ENCODE data around the gene CHTOP. TPM values are rescaled to one million over a fixed set of nuclear protein-coding genes. Genes with fewer than 3 reads are reported as not detected.

CHTOP gene
- total and polyA plus RNA-seq, 2 experiments from 2014 or later, result 78.0 to 104 TPM

DNA sequence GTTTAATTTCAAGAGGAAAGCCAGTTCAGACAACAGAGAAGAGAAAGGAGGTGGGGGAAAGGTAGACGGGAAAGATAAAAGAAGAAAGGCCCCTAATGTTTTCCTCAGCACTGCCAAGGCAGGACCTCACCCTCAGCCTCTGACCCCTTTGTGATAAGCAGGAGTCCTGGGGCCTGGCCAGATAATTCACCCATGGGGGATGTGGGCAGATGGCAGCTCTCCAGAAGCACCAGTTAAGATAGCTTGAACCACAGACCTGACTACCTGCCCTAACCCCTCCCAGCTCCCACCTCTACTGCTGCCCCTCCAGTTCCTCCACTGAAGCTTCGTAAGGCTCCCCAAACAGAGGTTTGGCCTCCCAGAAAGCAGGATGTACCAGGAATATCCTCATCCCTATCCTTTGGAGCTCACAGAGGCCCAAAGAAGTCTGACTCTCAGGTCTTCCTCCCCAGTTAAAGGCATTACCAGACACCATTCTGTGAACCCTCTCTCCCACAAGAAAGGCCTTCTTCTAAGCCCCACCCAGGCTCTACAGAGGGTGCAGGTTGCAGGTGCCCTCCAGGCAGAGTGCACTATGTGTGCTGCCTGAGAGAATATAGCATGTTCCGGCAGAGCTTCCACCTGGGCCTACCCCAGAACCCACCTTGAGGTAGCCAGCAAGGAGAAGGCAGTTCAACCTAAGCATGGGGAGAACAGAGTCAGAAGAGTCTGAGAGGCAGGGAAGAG is 15.4 kb downstream of the CHTOP start:
- no peak for DNase-seq (ENCODE audit: low read depth in 1 of 2, low spot score in 1 of 2)

GRCh38 chr1:153649863-153650235 is 16.0 kb downstream of the CHTOP start:
- H3K27ac ChIP-seq, result no peak overlapping the region
- TF ChIP-seq, protein P1, sequence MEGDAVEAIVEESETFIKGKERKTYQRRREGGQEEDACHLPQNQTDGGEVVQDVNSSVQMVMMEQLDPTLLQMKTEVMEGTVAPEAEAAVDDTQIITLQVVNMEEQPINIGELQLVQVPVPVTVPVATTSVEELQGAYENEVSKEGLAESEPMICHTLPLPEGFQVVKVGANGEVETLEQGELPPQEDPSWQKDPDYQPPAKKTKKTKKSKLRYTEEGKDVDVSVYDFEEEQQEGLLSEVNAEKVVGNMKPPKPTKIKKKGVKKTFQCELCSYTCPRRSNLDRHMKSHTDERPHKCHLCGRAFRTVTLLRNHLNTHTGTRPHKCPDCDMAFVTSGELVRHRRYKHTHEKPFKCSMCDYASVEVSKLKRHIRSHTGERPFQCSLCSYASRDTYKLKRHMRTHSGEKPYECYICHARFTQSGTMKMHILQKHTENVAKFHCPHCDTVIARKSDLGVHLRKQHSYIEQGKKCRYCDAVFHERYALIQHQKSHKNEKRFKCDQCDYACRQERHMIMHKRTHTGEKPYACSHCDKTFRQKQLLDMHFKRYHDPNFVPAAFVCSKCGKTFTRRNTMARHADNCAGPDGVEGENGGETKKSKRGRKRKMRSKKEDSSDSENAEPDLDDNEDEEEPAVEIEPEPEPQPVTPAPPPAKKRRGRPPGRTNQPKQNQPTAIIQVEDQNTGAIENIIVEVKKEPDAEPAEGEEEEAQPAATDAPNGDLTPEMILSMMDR (IDR thresholded peaks at IDR 0.05; ENCODE audit: low read depth, low read length), result no peak

More for the DNA sequence above, 15.4 kb downstream of the CHTOP start:
- TF ChIP-seq, protein P1 (IDR thresholded peaks at IDR 0.05; ENCODE audit: low read depth, low read length), result no peak
- no peaks in the 10 kb centered on the region for H3K4me1 ChIP-seq (ENCODE audit: low read depth)
- H3K36me3 ChIP-seq, result peaks cover 16% of the 10 kb centered on the region
- H3K9me3 ChIP-seq (ENCODE audit: low read depth), result no peaks in the 10 kb centered on the region
- no peak overlapping the region for H3K4me3 ChIP-seq
- no peaks in the 10 kb centered on the region for H3K27me3 ChIP-seq
- peak overlapping the region; percentile 77 for H3K27ac ChIP-seq

GRCh38 chr1:153651771-153652170 is 17.9 kb downstream of the CHTOP start:
- no peaks in the 10 kb centered on the region for H3K9me3 ChIP-seq (ENCODE audit: low read depth)
- H3K27ac ChIP-seq, result no peak overlapping the region
- H3K4me1 ChIP-seq (ENCODE audit: low read depth), result no peaks in the 10 kb centered on the region
- no peak for DNase-seq (ENCODE audit: low read depth in 1 of 2, low spot score in 1 of 2)
- H3K4me3 ChIP-seq, result no peak overlapping the region
- H3K27me3 ChIP-seq, result no peaks in the 10 kb centered on the region
- TF ChIP-seq, protein P1 (IDR thresholded peaks at IDR 0.05; ENCODE audit: low read depth, low read length), result no peak
- H3K36me3 ChIP-seq, result no peaks in the 10 kb centered on the region

More at GRCh38 chr1:153649863-153650235, 16.0 kb downstream of the CHTOP start:
- Histone ChIP-seq H3K36me3 (peaks cover 11% of the 10 kb centered on the region), H3K4me1 (ENCODE audit: low read depth) (no peaks in the 10 kb centered on the region), H3K27me3 (no peaks in the 10 kb centered on the region), H3K4me3 (no peak overlapping the region), H3K9me3 (ENCODE audit: low read depth) (no peaks in the 10 kb centered on the region)
- DNase-seq (ENCODE audit: low read depth in 1 of 2, low spot score in 1 of 2), result no peak

GRCh38 chr1:153652805-153653500 is 19.1 kb downstream of the CHTOP start:
- DNase-seq (ENCODE audit: low read depth in 1 of 2, low spot score in 1 of 2), result peak in 1 of 2 donors; percentile 51
- no peak overlapping the region for H3K27ac ChIP-seq
- no peak overlapping the region for H3K4me3 ChIP-seq
- no peaks in the 10 kb centered on the region for H3K9me3 ChIP-seq (ENCODE audit: low read depth)
- TF ChIP-seq, protein P1 (IDR thresholded peaks at IDR 0.05; ENCODE audit: low read depth, low read length), result no peak
- no peaks in the 10 kb centered on the region for H3K36me3 ChIP-seq
- no peaks in the 10 kb centered on the region for H3K27me3 ChIP-seq
- no peaks in the 10 kb centered on the region for H3K4me1 ChIP-seq (ENCODE audit: low read depth)

- TF ChIP-seq, protein P1 (IDR thresholded peaks at IDR 0.05; ENCODE audit: low read depth, low read length), result no peak
Measured at GRCh38 chr1:153655333-153655732, 21.5 kb downstream of the CHTOP start.

More at GRCh38 chr1:153655333-153655732, 21.5 kb downstream of the CHTOP start:
- Histone ChIP-seq H3K4me3 (no peak overlapping the region), H3K9me3 (ENCODE audit: low read depth) (no peaks in the 10 kb centered on the region), H3K27me3 (no peaks in the 10 kb centered on the region), H3K27ac (peak overlapping the region; percentile 68), H3K36me3 (no peaks in the 10 kb centered on the region), H3K4me1 (ENCODE audit: low read depth) (no peaks in the 10 kb centered on the region)
- no peak for DNase-seq (ENCODE audit: low read depth in 1 of 2, low spot score in 1 of 2)

All from cardiac muscle cell (in vitro differentiated cells and primary cell).